SK-N-SH (cell line): ENCODE measurements around the gene GOLM1. TPM values are rescaled to one million over a fixed set of nuclear protein-coding genes. Genes with fewer than 3 reads are reported as not detected.

Experiments
- CTCF ChIA-PET: fragments of 300-600, 350-600 bp; formaldehyde crosslinking; extraction: SDS; loops from one replicate; lab custom pipeline; 2021; lab: Yijun Ruan, JAX
- POLR2A ChIA-PET: fragments of 350-600 bp; sonication (Branson Sonifier 250); formaldehyde crosslinking; extraction: SDS; loops from one replicate; lab custom pipeline; 2020; ENCODE audit warnings: antibody characterized with exemption, inconsistent platforms; lab: Yijun Ruan, JAX
- DNase-seq: peaks from one replicate; pipeline ENCODE4 v3.0.0; 2012
- H2AFZ ChIP-seq: fragments of 200-600 bp; sonication (generic); 2 replicates; pipeline ENCODE4 v1.8.1; 2016; ENCODE audit warnings: antibody characterized with exemption, mild to moderate bottlenecking, low read depth
- H3F3A ChIP-seq: fragments of 200-600 bp; sonication (generic); replicated peaks from 2 replicates; pipeline ENCODE3; 2016; ENCODE audit warnings: antibody characterized with exemption, mild to moderate bottlenecking; ENCODE audit not compliant: insufficient read depth
- H3K27ac ChIP-seq, 2 experiments: fragments of 200-500 bp in 1 of 2; fragments of 200-600 bp in 1 of 2; sonication (Bioruptor generic) in 1 of 2; sonication (generic), shearing (Covaris generic) in 1 of 2; 2 replicates each; pipeline versions ENCODE4 v1.5.1 to v1.6.1; 2014 to 2016; ENCODE audit warnings: low read depth in 2 of 2, inconsistent platforms in 1 of 2, low read length in 1 of 2, mild to moderate bottlenecking in 1 of 2, mixed read lengths in 1 of 2
- H3K27me3 ChIP-seq: fragments of 200-600 bp; sonication (generic), shearing (Covaris generic); 2 replicates; pipeline ENCODE4 v1.6.1; 2016; ENCODE audit warnings: mixed run types; ENCODE audit not compliant: insufficient read depth
- H3K36me3 ChIP-seq, 2 experiments: fragments of 200-500 bp in 1 of 2; fragments of 200-600 bp in 1 of 2; sonication (Bioruptor generic) in 1 of 2; sonication (generic) in 1 of 2; replicated peaks in 1 of 2; 2 replicates each; pipeline versions ENCODE3 to v1.5.1; 2014 to 2016; ENCODE audit warnings: low read length in 1 of 2, mild to moderate bottlenecking in 1 of 2; ENCODE audit not compliant: insufficient read depth in 2 of 2, control insufficient read depth in 1 of 2
- H3K4me1 ChIP-seq, 2 experiments: fragments of 200-500 bp in 1 of 2; fragments of 200-600 bp in 1 of 2; sonication (Bioruptor generic) in 1 of 2; sonication (generic), shearing (Covaris generic) in 1 of 2; 2 replicates each; pipeline versions ENCODE4 v1.5.1 to v1.6.1; 2014 to 2016; ENCODE audit warnings: low read depth in 1 of 2, low read length in 1 of 2, mixed run types in 1 of 2; ENCODE audit not compliant: insufficient read depth in 2 of 2, control insufficient read depth in 1 of 2
- H3K4me2 ChIP-seq: fragments of 200-600 bp; sonication (generic), shearing (Covaris generic); 2 replicates; pipeline ENCODE4 v1.6.1; 2017; ENCODE audit warnings: mixed run types
- H3K4me3 ChIP-seq, 2 experiments: fragments of 200-500 bp in 1 of 2; fragments of 200-600 bp in 1 of 2; sonication (Bioruptor generic) in 1 of 2; sonication (generic), shearing (Covaris generic) in 1 of 2; 2 replicates each; pipeline versions ENCODE4 v1.5.1 to v1.8.1; 2014 to 2016; ENCODE audit warnings: low read depth in 2 of 2, inconsistent platforms in 1 of 2, low read length in 1 of 2, mild to moderate bottlenecking in 1 of 2, mixed read lengths in 1 of 2, moderate library complexity in 1 of 2
- H3K79me2 ChIP-seq: fragments of 200-600 bp; sonication (generic); 2 replicates; pipeline ENCODE4 v1.8.1; 2017; ENCODE audit warnings: mild to moderate bottlenecking; ENCODE audit not compliant: insufficient read depth
- H3K9ac ChIP-seq: fragments of 200-600 bp; sonication (generic); 2 replicates; pipeline ENCODE4 v1.6.1; 2017; ENCODE audit warnings: mixed run types
- H3K9me2 ChIP-seq: fragments of 200-600 bp; sonication (generic); 2 replicates; pipeline ENCODE4 v1.6.1; 2017; ENCODE audit warnings: mixed run types
- H3K9me3 ChIP-seq: fragments of 200-600 bp; sonication (generic); 2 replicates; pipeline ENCODE4 v1.6.1; 2017; ENCODE audit warnings: mixed run types, mild to moderate bottlenecking, moderate library complexity
- H4K20me1 ChIP-seq: fragments of 200-600 bp; sonication (generic); 2 replicates; pipeline ENCODE4 v1.6.1; 2017; ENCODE audit warnings: mild to moderate bottlenecking, mixed run types; ENCODE audit not compliant: insufficient read depth
- CHD2 ChIP-seq: fragments of 150-350 bp; IDR thresholded peaks from 2 replicates; pipeline ENCODE4 v1.6.1; 2018; ENCODE audit warnings: low read length; ENCODE audit not compliant: partially characterized antibody
- GABPA ChIP-seq: IDR thresholded peaks from 2 replicates; pipeline ENCODE4 v1.4.0; 2012; ENCODE audit warnings: low read depth, mild to moderate bottlenecking
- GATA2 ChIP-seq: sonication (generic); formaldehyde crosslinking; IDR thresholded peaks from 2 replicates; pipeline ENCODE4 v1.5.0; 2020; ENCODE audit warnings: mild to moderate bottlenecking, missing genetic modification reagents
- MEF2A ChIP-seq: IDR thresholded peaks from 2 replicates; pipeline ENCODE4 v1.4.0; 2012; ENCODE audit warnings: low read depth, borderline replicate concordance
- NFIC ChIP-seq: IDR thresholded peaks from 2 replicates; pipeline ENCODE4 v1.4.0; 2012; ENCODE audit warnings: borderline replicate concordance
- NRF1 ChIP-seq: IDR thresholded peaks from 2 replicates; pipeline ENCODE4 v1.6.1; 2012; ENCODE audit warnings: low read depth, mild to moderate bottlenecking, low read length
- RAD21 ChIP-seq: IDR thresholded peaks from 2 replicates; pipeline ENCODE4 v1.6.1; 2012; ENCODE audit warnings: mild to moderate bottlenecking, low read length
- RCOR1 ChIP-seq: fragments of 150-350 bp; IDR thresholded peaks from 2 replicates; pipeline ENCODE4 v1.6.1; 2017; ENCODE audit warnings: antibody characterized with exemption, low read length
- SIN3A ChIP-seq: IDR thresholded peaks from 2 replicates; pipeline ENCODE4 v1.6.1; 2012; ENCODE audit warnings: low read depth, mild to moderate bottlenecking, low read length, moderate library complexity, borderline replicate concordance
- TAF1 ChIP-seq: IDR thresholded peaks from 2 replicates; pipeline ENCODE4 v1.6.1; 2012; ENCODE audit warnings: low read depth, mild to moderate bottlenecking, low read length, moderate library complexity, borderline replicate concordance
- YY1 ChIP-seq: IDR thresholded peaks from 2 replicates; pipeline ENCODE4 v1.4.0; 2012; ENCODE audit warnings: low read depth, mild to moderate bottlenecking
- ZBTB33 ChIP-seq: IDR thresholded peaks from 2 replicates; pipeline ENCODE4 v1.4.0; 2012; ENCODE audit warnings: low read depth, borderline replicate concordance
- WGBS: methylation state at CpG from one replicate; pipeline ENCODE4 v1.1.6; 2017; ENCODE audit warnings: low lambda C conversion rate; 5-methylcytosine and 5-hydroxymethylcytosine counted together
- polyA plus RNA-seq, 3 experiments: library from polyadenylated mRNA; depleted of rRNA; stranded (reverse); fragments of >200 nt; gene quantifications; 2 replicates each; pipeline ENCODE4 v1.2.3, GENCODE V29; 2012
- TF ChIP-seq, protein P1 (sequence below): fragments of 200-600 bp; sonication (generic); IDR thresholded peaks from 2 replicates; pipeline ENCODE4 v1.6.1; 2017; ENCODE audit warnings: antibody characterized with exemption, mild to moderate bottlenecking, moderate library complexity
- TF ChIP-seq, protein P2 (sequence below): fragments of 150-350 bp; IDR thresholded peaks from 2 replicates; pipeline ENCODE4 v1.6.1; 2017; ENCODE audit warnings: antibody characterized with exemption, low read length, low read depth, borderline replicate concordance
- TF ChIP-seq, protein P3 (sequence below): fragments of 150-350 bp; IDR thresholded peaks from 2 replicates; pipeline ENCODE4 v1.6.1; 2016; ENCODE audit warnings: mild to moderate bottlenecking, low read depth, low read length

The GOLM1 gene
- polyA plus RNA-seq, 1 of the 3 experiments (the other 2 are of a cell fraction) = 69.8 TPM

DNA sequence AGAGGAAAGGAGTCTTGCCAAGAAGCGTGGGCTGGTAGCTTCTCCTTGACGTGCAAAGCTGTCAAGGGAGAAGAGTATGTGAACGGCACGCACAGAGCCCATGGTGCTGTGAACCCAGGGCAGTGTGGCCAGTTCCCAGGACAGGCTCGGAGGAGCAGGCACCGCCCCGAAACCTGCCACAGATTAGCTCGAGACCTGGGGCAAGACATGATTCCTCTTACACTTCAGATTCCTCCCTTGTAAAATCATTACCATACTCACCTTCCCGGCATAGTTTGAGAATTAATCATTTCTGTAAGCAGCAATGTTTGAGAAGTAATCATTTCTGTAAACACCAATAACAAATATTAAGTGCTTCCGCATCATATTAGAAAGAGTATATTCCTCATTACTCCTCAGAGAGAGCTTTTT lies 19.9 kb downstream of the GOLM1 start:
- POLR2A ChIA-PET = interaction anchor here (0.9 kb wide), 1 partner anchor 21 kb away, joined by 3 read pairs; no protein-coding TSS in a partner anchor
- H3K9me2 ChIP-seq = no peaks in the 10 kb centered on the region
- 87% methylated on average over 10 of the region's 10 CpGs for WGBS
- no peaks in the 10 kb centered on the region for H4K20me1 ChIP-seq
- CTCF ChIA-PET = interaction anchor here (1.1 kb wide), 1 partner anchor 24 kb away, joined by 3 read pairs; no protein-coding TSS in a partner anchor
- no peak overlapping the region for H2AFZ ChIP-seq
- H3K4me1 ChIP-seq = peaks cover 0 to 19% of the 10 kb centered on the region in 2 experiments; a peak in 2 of 4 replicates
- peaks cover 0 to 21% of the 10 kb centered on the region in 2 experiments for H3K36me3 ChIP-seq
- TF ChIP-seq GABPA = no peak
- TF ChIP-seq SIN3A = no peak
- TF ChIP-seq TAF1 = no peak
- TF ChIP-seq ZBTB33 = no peak
- TF ChIP-seq GATA2 (CRISPR knock-in tag) = no peak
- TF ChIP-seq RCOR1 = no peak
- no peak for TF ChIP-seq NRF1
- TF ChIP-seq, protein P1, sequence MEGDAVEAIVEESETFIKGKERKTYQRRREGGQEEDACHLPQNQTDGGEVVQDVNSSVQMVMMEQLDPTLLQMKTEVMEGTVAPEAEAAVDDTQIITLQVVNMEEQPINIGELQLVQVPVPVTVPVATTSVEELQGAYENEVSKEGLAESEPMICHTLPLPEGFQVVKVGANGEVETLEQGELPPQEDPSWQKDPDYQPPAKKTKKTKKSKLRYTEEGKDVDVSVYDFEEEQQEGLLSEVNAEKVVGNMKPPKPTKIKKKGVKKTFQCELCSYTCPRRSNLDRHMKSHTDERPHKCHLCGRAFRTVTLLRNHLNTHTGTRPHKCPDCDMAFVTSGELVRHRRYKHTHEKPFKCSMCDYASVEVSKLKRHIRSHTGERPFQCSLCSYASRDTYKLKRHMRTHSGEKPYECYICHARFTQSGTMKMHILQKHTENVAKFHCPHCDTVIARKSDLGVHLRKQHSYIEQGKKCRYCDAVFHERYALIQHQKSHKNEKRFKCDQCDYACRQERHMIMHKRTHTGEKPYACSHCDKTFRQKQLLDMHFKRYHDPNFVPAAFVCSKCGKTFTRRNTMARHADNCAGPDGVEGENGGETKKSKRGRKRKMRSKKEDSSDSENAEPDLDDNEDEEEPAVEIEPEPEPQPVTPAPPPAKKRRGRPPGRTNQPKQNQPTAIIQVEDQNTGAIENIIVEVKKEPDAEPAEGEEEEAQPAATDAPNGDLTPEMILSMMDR = no peak
- no peak for TF ChIP-seq CHD2
- no peak for TF ChIP-seq RAD21
- TF ChIP-seq NFIC = no peak
- TF ChIP-seq, protein P2, sequence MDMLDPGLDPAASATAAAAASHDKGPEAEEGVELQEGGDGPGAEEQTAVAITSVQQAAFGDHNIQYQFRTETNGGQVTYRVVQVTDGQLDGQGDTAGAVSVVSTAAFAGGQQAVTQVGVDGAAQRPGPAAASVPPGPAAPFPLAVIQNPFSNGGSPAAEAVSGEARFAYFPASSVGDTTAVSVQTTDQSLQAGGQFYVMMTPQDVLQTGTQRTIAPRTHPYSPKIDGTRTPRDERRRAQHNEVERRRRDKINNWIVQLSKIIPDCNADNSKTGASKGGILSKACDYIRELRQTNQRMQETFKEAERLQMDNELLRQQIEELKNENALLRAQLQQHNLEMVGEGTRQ = no peak
- TF ChIP-seq, protein P3, sequence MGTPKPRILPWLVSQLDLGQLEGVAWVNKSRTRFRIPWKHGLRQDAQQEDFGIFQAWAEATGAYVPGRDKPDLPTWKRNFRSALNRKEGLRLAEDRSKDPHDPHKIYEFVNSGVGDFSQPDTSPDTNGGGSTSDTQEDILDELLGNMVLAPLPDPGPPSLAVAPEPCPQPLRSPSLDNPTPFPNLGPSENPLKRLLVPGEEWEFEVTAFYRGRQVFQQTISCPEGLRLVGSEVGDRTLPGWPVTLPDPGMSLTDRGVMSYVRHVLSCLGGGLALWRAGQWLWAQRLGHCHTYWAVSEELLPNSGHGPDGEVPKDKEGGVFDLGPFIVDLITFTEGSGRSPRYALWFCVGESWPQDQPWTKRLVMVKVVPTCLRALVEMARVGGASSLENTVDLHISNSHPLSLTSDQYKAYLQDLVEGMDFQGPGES = no peak
- TF ChIP-seq YY1 = no peak
- TF ChIP-seq MEF2A = no peak
- peaks cover 3% of the 10 kb centered on the region; the same call in 1 of the 2 replicates for H3K79me2 ChIP-seq
- DNase-seq = no peak
- no peaks in the 10 kb centered on the region for H3K27me3 ChIP-seq
- no peak overlapping the region for H3K9ac ChIP-seq
- no peaks in the 10 kb centered on the region for H3F3A ChIP-seq
- H3K4me2 ChIP-seq = no peak overlapping the region
- H3K4me3 ChIP-seq = no peak overlapping the region
- H3K9me3 ChIP-seq = no peaks in the 10 kb centered on the region
- no peak overlapping the region for H3K27ac ChIP-seq
